NCI-H82 (cell line): ENCODE measurements around the gene TRAPPC12.
"Not testable (repeated sequence)": the region's sequence is repeated elsewhere in the genome, so short reads cannot be mapped to it uniquely, and the experiment has no call there.

Experiments used
- DNase-seq: peaks from one replicate; lab custom pipeline; 2025; lab: John Stamatoyannopoulos, UW

The TRAPPC12 gene

GRCh38 chr2:3432693-3433338 is 53.3 kb downstream of the TRAPPC12 start:
- DNase-seq = no peak

- DNase-seq = no peak
Measured at GRCh38 chr2:3433339-3433699, 53.8 kb downstream of the TRAPPC12 start.

DNA sequence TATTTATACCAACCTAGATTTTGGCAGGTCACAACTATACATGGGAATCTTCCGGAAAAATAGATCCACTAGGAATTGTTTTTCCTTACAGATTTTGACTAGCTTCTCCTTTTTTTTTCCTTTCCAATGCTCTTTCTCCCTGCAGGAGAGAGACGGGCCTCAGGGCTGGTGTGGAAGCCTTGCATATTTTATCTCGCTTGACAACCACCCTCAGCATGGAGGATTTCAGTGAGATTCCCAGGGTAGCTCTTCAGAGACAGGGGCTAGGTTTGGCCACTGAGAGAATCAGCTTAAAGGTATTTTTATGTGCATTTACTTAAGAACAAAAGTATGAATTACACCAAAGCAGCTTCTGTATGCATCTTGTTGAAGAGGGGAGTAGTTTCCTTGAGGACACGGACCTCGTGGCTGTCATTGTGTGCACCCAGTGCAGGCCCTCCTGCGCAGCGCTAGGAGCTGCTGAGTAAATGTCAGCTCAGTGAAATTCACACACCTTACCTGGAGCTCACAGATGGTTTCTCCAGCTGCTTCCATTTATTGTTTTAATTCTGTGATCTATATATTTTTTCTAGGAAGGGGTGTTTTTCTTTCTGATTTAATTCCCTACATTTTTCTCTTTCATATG is 54.4 kb downstream of the TRAPPC12 start:
- DNase-seq = no peak

DNA sequence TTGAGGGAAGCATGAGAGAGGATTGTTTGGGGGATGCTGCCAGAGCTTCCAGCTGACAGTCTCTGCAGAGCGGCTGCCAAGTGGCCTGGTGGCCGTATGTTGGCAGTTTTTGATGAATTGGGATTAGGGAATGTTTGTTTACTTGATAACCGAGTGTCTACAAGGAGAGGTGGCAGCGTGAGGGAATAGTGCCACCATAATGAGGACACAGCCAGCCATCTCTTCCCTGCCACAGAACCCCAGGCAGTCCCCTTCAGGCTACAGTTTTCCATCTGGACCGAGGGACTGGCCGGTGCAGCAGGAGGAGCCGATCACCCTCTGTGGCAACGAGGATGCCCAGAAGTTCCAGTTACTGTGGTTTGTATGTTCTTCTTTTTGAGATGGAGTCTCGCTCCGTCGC is 55.2 kb downstream of the TRAPPC12 start:
- no peak for DNase-seq

DNA sequence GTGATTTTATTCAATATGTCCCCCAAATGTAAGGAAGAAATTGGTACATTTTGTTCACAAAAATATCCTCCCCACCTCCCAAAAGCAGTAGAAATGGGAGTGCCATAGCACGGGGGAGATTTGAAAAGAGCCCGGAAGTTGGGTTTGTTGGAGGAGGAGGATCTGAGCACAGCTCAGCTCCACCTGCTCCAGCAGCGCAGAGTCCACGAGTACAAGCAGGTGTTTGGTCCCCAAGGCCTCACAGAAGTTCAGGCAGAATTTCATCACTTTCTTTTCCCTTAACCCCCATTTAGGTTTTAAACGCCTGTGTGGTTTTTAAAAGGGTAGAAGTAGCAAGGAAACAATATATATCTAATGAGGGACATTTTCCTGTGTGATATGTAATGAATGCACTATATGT is 56.0 kb downstream of the TRAPPC12 start:
- DNase-seq = no peak

DNA sequence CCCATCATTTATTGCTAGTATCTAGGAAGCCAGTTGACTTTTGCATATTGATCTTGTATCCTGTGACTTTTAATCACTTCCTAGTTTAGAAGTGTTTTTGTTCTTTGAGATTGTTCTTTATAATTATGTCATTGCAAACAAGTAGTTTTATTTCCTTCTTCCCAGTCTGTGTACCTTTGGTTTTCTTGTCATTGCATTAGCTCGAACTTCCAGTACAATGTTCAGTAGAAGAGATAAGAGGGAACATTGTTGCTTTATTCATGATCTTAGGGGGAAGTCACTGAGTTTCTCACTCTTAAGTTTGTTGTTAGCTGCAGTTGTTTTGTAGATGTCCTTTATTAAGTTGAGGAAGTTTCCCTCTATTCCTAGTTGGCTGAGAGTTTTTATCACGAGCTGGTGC is 61.0 kb downstream of the TRAPPC12 start:
- no peak for DNase-seq

- DNase-seq = no peak
Measured at GRCh38 chr2:3441465-3441864, 62.0 kb downstream of the TRAPPC12 start.

DNA sequence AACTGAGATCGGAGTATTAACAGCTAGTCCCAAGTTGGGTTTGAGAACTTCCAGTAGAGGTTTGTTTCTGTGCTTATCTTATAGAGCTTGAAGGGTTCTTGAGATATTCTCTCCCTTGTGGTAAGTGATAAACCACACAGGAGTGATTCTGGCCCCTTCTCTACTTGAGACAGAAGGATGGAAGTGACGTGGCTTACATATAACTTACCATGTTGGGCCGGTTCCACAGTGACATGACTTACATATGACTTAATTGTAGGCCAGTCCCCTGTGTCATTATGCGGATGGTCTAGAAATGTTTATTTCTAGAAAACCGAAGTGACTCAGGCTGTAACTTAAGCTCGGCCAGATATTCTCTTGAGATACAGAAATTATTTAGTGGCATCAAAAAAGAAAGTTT is 62.7 kb downstream of the TRAPPC12 start:
- DNase-seq = no peak

DNA sequence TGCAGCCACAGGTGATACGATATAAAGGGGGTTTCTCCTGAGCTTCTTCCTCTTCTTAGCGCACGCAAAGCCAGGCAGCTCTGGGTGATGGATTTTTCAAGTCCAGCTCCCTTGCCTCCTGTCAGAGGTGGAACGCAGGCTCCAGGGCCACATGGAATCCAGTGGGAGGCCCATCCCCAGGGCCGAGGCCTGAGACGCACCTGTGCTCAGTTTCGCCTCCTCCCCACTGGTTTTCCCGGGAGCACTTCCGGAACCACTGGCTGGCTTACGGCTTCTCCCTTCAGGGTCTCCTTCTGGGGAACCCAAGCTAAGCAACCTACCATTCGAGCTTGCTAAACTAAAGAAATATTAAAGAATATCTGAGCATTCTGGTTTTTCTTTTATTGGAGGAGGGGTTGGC is 63.6 kb downstream of the TRAPPC12 start:
- no peak for DNase-seq

DNA sequence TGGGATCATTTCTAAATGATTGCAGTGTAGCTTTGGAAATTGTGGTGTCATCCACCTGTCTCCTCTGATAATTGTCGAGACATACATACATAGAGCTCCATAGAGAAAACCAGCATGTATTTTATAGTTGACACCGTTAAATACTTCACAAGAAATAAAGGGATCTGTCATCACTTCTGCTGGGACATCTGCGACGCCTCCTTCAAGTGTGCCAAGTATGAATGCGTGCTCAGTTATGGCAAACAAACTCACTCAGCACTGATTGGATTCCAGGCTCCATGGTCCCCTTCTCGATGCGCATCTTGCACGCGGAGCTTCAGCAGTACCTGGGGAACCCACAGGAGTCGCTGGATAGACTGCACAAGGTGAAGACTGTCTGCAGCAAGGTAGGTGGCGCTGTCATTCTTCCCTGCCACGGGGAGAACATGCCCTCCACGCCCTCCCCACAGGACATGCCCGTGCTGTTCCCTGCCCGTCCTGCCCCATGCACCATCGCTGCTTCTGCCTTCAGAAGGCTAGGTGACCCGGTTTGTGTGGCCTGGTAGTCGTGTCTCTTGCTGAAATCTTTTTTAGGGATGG is 64.1 kb downstream of the TRAPPC12 start:
- peak; percentile 18 for DNase-seq

DNA sequence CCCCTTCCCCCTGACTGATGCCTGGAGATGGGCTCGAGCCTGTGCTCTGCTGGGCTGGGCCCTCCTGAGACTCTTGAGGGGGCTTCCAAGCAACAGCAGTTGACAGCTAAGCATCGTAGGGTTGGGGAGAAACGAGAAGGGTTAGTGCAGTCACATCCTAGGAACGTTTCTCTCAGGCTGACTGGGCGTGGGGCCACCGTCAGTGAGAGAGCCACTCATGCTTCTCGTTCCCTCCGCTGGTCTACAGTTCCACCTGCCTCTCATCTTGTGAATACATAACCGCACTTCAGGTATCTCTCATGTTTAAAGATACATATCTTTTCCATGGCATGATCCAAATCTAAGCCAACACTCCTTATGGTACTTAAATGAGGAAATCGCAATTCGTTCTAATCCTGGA is 66.4 kb downstream of the TRAPPC12 start:
- no peak for DNase-seq

- no peak for DNase-seq
Measured at GRCh38 chr2:3446381-3446780, 66.9 kb downstream of the TRAPPC12 start.

GRCh38 chr2:3447186-3447585 is 67.7 kb downstream of the TRAPPC12 start:
- not testable (repeated sequence) for DNase-seq

- peak; percentile 9 for DNase-seq
Measured at GRCh38 chr2:3447789-3448317, 68.4 kb downstream of the TRAPPC12 start.

- DNase-seq = not testable (repeated sequence)
Measured at GRCh38 chr2:3448441-3448911, 69.0 kb downstream of the TRAPPC12 start.

GRCh38 chr2:3449086-3449485 is 69.6 kb downstream of the TRAPPC12 start:
- peak; percentile 59 for DNase-seq

DNA sequence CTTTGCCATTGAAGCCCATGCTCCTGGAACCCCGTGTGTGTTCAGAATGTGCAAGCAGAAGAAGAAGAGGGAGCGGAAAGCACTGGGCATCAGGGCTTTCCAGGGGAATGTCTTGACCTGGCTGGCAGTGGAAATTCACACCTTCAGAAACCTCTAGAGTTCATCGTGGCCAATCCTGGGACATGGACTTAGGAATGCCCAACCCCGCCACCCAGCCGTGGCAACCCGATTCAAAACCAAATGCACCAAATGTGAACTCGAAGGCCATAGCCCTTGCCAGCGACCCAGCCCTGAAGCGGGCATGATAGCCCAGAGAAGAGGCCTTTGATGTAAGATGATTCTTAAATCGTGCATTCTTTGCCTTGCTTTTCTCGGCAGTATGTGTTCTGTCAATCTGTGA is 70.4 kb downstream of the TRAPPC12 start:
- no peak for DNase-seq

DNA sequence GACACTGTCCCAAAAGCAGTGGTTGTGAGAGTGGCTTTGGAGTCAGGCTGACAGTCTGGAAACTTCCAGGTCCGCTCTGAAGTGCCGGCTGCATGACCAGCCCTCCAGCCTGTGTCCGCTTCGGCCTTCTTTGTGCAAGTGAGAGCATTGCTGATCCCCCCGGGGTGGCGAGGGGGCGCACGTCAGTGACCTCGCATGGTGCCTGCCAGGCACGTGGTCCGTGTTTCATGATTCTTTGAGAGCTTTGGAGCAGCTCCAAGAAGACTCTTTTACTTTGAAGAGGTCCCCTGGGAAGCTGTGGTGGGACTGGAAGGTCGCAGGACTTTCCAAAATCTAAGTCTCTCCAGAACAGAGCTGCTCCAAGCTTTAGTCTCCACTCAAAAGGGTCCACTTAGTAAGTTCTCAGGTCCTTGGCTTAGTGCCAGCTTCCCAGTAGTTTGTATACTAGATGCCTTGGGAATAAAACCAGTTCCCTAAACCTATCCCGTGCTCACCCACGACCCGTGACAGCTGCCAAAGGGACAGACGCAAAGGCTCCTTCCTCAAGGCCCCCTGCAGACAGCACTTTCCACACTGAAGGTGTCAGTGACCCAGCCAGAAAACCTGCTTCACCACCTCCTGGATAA is 71.0 kb downstream of the TRAPPC12 start:
- DNase-seq = peak; percentile 25

GRCh38 chr2:3451169-3451568 is 71.7 kb downstream of the TRAPPC12 start:
- no peak for DNase-seq

DNA sequence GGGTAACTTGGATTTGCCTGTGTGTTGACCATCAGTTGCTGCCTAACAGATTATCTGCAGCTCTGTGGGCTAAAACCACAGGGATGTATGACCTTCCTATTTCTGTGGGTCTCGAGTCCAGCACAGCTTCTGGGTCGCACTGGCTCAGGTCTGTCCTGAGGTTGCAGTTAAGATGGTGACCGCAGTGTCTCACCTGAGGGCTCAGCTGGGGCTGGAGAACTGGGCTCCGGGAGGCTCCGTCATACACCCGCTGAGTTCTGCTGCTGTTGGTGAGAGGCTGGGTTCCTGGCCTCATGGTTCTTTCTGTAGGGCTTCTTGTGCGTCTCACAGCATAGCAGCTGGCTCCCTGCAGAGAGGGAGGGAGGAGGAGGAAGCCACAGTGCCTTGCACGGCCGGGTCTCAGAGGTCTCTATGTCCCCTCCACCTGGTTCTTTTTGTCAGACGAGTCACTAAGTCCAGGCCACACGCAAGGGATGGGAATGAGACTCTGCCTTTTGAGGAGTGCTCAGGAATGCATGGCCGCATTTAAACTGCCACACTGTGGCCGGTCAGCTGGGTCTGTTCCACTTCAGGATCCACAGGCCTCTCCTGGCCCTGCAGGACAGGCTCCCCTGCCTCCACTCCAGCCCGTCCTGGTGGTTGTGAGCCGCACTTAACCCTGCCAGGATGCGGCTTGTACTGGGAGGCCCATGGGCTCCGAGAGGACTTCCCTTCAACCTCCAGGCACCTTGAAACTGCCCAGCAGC is 72.6 kb downstream of the TRAPPC12 start:
- no peak for DNase-seq

GRCh38 chr2:3453190-3453999 is 73.9 kb downstream of the TRAPPC12 start:
- DNase-seq = no peak
